Measurements from ENCODE around the gene CYP46A1. TPM values are rescaled to one million over a fixed set of nuclear protein-coding genes. Genes with fewer than 3 reads are reported as not detected.
A peak's percentile ranks its signal among the peaks of the same experiment; 100 is the strongest.
"Not testable (repeated sequence)": the region's sequence is repeated elsewhere in the genome, so short reads cannot be mapped to it uniquely, and the experiment has no call there.

Gene CYP46A1
- total RNA-seq, 1 experiment from 2014 or later, result 0.02 TPM

DNA sequence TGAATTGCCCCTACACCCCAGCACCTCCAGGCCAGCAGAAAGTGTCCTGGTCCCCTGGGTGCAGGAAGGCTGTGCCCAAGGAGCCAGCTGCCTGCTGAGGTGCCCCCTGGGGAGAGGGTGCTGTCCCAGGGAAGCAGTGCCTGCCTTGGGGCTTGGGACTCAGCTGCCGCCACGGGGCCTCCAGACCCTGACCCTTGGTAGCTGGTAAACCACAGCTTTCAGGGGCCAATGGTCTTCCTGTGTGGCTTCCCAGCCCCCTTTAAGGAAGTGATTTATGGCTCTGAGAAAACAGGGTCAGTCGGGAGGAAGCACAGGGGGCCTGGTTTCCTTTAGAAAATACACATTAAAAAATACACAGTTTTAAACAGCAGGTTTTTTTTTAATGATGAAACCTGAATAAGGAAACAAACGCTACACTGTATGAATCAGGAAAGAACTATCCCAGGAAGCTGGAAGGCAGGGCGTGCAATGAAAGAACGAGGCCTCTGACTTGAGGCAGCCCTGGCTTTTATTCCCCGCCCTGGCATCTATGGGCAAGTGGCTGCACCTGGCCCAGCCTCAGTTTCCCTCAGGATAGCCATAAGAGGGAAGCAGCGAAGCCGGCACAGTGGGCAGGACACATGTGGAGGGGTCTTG lies 68.5 kb downstream of the CYP46A1 start:
- no peak for DNase-seq (ENCODE audit: extremely low read depth, low read depth)

DNA sequence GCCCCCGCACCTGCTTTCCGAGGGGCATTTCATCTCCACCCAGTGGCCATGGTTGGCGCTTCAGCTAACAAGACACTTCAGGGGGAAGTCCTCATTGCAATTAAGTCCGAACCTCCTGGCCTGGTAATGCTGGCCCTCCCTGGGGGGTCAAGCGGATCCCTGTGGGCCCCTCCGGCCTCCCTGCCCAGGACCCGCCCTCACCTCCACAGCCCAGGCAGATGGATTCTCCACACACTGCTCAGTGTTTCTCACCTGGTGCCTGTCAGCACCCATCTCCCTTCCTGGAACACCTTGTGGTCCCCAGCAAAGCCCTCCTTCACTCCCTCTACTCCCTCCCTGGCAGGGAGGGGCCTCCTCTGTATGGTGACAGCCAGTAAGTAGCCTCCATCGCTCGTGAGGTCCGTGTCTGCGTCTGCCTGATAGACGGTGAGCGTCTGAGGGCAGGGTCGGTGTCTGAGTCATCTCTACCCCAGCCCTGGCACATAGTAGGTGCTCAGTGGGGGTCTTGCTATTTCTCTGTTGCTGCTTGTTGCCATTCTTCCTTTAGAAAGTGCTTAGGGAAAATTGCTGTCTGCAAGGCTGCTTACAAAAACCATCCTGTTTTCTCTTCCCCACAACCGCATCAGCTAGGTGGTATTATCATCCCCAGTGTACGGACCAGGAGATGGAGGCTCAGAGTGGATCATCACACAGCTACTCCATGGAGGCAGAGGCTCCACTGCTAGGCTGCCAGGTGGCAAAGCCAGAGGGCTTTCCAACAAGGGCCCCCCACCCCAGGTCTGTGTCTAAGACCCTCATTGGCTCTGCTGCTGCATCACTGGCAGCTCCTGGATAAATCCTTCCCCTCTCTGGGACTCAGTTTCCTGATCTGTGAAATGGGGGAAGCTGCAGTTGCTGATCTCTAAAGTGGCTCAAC lies 69.4 kb downstream of the CYP46A1 start:
- DNase-seq (ENCODE audit: extremely low read depth, low read depth), result no peak

DNA sequence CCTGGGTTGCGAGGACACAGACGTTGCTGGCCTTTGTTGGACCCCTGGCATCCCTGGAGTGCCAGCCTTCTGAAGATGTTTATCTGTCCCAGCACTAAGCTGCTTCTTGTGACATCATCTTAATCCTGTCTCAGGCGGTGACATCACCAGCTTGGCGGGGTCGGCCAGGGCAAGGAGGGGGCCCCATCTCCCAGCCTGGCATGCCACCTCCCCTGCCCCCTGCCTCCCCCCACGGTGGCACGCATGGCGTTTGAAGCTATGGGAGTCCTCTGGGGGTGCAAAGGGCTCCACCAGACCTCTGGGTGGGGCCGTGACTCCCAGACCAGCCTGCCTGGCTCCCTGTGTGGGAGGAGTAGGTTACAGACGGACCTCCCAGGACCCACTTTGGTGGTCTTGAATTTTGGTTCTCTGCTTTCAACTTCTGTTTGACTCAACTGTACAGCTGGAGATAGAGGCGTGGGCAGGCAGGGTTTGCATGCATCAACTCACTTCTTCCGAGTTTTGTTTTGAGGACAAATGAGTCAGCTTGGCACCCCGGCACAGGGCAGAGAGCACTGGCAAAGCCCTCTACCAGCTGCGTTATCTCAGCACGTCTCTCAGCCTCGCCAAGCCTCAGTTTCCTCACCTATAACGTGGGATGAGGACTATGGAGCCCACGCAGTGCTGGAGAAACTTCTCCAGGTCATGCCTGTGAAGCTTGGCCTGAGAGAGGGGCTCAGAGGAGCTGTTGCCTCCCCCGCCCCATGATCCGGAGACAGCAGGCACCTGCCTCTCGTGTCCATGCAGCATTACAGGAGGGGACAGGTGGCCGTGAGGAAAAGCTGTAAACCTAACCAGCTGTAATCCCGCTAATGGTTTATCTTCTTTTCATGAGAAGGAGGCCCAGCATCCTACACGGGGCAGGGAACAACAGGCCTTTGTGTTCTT lies 70.3 kb downstream of the CYP46A1 start:
- no peak for DNase-seq (ENCODE audit: extremely low read depth, low read depth)

DNA sequence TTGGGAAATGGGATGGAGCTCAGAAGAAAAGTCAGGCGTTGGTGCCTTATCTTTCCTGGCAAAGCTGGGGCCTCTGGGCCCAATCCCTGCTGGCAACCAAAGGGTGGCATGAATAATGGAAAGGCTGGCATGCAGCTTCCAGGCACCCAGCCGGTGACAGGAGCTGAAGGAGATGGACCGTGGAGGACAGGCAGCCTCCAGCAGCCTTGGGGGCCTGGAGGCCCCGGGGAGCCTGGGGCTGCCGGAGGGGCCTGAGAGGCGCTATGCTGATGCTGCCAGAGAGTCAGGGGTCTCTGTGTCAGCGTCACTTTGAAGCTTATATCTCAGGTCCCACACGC lies 70.9 kb downstream of the CYP46A1 start:
- DNase-seq (ENCODE audit: extremely low read depth, low read depth), result no peak

DNA sequence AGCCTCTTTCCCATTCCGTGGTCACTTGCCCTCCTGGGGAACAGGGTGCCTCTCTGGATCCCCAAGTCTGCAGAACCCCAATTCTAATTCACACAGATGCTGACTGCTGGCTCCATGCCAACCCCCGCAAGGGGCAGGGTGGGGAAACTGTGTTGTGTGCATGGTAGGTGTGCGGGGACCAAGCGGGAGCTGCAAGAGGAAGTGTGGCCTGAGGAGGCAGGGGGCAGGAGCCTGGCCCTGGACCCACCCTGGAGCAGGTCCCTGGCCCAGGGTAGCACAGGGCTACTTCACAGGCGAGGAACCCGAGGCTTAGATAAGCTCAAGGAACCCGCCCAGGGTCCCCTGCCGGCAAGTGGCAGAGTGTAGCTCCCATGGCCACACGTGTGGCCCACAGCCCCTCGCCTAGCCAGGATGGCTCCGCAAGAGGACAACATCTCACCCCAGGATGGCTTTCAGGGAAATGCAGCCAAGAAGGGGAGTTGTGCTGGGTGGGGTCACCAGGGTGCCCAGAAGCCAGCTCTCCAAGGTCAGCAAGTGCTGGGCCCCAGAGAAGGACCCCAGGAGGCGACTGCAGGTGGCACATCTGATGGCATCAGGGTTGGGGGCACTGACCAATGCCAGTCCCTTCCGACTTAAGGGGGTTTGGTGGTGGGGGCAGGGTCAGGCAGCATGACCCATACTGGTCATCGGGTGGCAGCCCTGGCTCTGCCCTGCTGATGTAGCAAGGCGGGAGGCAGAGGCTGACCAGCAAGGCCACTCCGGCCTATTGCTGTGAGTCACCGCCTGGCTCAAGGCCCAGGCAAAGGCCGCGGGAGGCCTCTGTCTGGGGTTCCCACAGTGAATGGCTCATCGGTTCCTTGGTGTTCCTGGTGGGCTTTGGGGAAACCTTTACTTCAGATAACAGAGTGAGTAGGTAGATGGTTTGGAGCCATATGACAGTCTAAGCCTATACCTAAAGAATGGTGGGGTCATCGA lies 71.8 kb downstream of the CYP46A1 start:
- peak; percentile 41 for DNase-seq (ENCODE audit: extremely low read depth, low read depth)

DNA sequence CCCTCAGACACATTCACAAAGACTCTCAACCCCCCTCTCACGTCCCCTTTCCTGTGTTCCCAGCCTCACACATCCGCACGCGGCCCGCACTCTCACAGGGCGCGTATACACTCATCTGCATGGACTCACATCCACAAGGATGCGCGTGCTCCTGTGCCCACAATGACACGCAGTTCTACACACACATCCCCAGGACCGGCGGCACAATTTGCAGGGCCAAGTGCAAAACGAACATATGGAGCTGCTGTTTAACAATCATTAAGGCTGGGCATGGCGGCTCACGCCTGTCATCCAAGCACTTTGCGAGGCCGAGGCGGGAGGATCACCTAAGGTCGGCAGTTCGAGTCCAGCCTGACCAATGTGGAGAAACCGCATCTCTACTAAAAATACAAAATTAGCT lies 72.7 kb downstream of the CYP46A1 start:
- no peak for DNase-seq (ENCODE audit: extremely low read depth, low read depth)

DNA sequence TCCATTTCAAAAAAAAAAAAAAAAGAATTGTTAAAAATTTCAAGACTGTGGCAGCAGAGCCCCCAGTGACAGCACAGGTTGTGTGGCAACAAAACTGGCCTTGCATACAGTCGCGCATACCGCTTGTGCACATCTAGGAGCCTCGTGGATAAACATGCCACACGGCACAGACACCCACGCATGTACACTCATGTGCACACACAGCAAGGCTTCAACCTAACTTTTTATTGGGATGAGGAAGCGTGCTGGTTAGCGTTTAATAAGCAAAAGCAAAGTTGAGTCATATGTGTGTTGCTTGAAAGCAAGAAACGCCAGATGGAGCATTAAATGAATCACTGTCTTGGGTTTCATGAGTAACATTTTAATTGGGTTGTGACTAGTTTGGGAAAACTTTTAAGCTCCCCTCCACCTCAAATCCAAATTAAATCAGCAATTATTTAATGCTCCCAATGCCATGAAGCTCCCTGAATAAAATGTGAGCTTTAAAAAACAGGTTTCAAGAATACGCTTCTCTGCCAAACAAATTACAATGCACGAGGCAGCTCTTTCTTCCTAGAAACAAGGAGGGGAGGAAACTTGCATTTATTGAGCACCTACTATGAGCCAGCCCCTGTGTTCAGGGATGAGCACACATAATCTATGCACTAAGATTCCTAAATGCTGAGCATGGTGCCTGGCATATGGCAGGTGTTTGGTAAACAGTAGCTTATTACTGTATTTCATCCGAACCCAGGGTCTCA lies 73.4 kb downstream of the CYP46A1 start:
- no peak for DNase-seq (ENCODE audit: extremely low read depth, low read depth)

DNA sequence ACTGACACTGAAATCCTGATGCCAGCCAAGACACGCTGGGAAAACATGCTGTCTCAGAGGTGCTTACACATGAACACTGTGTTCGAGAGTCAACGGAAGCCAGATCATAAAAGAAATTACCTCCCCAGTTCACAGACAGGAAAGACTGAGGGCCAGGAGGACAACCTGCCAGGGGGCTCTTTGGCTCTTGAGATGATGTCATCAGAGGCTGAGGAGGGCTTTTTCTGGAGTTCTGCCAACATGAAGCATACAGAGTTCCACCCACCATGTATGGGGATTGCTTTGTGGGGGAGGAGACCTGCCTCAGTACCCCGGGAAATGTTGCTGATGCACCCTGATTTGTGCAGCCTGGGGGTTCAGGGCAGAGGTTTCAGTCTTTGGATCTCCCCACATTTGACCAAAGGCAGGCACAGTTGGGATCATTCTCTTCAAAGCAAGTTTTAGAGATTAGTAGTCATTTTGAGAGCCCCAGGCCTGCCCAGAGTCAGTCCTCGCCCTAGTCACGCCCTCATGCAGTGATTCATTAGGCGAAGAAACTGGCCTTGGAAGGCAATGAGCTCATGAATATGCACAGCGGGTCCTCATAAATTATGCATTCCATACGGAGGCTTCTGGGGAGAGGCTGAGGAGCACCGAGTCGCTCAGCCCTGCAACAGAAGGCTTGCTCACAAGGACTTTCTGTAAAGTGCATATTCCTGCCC lies 74.2 kb downstream of the CYP46A1 start:
- no peak for DNase-seq (ENCODE audit: extremely low read depth, low read depth)

DNA sequence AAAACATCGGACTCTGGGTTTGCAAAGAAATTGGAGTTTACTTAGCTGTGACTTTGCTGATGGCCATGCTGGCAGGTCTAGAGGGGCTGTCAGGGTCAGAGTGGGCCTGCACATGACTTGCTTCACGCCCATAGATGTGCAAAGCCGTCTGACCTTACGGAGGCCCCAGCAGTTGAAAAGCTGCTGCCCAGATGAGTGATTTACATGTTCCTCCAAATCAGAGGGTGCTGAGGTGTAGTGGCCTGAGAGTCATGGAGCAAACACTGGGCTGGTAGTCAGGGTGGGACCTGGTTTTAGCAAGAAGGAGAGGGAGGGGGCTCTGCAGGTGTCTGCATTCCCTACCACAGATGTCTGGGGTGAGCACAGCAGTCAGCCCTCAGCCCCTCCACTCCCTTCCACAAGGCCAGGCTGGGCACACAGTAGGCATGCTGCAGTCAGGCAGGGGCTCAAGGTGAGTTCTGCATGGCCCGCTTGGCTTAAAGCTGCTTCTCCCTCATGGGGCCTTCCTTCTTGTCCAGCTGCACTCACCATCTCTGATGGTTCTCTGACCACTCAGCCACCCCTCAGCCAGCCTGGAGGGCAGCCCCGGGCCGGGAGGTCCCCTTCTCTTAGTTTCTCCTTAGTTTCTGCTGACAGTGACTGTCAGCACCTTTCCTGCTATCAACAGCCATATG lies 74.9 kb downstream of the CYP46A1 start:
- DNase-seq (ENCODE audit: extremely low read depth, low read depth), result no peak

DNA sequence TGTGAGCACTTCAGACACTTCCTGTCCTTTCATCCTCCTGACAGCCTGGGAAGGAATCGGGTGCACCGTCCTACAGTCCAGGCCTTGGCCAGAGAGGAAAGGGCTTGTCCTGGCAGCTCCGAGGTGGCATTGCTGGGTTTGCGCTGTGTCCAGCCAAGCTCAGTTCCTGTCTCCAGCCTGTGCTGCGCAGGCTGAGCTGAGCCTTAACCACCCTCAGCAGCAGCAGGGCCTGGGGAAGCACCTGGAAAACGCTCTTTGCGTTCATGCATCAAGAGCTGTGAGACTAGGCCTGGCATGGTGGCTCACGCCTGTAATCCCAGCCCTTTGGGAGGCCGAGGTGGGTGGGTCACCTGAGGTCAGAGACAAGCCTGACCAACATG lies 75.4 kb downstream of the CYP46A1 start:
- no peak for DNase-seq (ENCODE audit: extremely low read depth, low read depth)

DNA sequence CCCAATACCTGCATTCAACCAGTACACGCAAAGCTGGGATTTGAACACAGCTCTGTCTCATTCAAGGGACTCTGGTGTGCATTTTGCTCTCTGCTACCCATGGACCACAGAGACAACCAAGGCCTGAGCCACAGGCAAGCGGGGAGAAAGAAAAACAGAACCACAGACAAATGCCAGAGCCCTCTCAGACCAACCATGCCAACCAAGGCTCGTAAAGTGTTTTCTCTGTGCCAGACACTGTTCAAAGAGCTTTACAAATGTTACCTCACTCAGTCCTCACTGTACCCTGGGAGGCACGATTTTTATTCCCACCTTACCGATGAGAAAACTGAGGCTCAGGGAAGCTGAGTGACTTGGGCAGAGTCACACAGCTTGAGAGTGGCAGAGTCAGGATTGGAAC lies 76.7 kb downstream of the CYP46A1 start:
- no peak for DNase-seq (ENCODE audit: extremely low read depth, low read depth)

DNA sequence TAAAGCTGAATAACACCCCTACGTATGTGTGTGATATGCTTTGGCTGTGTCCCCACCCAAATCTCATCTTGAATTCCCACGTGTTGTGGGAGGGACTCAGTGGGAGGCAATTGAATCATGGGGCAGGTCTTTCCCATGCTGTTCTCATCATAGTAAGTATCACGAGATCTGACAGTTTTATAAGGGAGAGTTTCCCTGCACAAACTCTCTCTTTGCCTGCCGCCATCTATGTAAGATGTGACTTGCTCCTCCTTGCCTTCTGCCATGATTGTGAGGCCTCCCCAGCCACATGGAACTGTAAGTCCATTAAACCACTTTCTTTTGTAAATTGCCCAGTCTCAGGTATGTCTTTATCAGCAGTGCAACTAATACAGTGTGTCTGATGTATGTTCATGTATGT lies 78.8 kb downstream of the CYP46A1 start:
- not testable (repeated sequence) for DNase-seq (ENCODE audit: extremely low read depth, low read depth)

DNA sequence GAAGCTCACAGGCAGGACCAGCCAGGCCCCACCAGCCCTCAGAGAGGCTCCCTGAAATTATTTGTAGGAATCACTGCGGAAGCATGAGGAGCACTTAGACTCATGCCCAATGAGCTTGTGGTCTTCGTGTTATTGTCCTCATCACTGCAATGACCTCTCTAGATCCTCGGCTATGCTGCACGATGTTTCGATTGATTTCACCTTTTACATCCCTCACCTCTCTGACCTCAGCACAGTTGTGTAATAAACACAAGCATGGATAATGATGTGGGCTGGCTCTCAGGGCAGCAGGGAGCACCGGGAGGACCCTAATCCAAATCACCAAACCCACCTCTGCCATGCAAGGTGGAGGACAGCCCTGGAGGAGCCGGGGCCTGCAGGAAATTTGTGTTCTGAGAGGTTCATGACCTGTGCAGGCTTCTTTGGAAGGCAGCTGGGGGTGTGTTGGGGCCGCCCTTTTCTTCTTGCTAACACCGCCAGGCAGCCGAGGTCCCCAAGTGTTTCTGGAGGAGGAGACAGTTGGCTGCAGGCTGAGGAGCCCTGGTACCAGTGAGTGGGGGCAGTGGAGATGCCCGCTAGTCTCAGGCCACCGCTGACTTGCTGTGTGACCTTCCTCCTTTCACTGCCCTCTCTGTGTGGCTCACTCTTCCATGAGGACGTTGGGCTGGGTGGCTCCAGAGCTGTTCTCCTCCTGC lies 79.6 kb downstream of the CYP46A1 start:
- DNase-seq (ENCODE audit: extremely low read depth, low read depth), result no peak

DNA sequence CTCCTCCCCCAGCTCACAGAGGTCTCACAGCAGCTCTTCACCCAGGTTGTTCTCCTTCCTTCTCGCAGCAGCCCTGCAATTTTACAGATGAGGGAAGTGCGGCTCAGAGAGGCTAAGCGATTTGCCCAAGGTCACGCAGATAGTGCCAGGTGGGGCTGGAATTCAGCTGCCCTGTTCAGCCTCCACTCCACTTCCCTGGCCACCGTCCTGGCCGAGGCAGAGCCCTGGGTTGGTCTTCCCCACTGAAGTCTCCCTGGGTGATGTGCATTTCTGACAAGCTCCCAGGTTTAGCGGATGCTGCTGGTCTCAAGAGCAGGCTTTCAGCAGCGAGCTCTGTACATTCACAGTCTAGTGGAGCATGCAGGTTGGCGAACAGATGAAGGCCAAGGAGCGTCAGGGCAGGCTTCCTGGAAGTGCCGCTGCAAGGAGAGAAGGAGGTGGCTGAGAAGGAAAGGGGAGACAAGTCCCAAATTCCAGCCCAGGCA lies 80.2 kb downstream of the CYP46A1 start:
- no peak for DNase-seq (ENCODE audit: extremely low read depth, low read depth)

DNA sequence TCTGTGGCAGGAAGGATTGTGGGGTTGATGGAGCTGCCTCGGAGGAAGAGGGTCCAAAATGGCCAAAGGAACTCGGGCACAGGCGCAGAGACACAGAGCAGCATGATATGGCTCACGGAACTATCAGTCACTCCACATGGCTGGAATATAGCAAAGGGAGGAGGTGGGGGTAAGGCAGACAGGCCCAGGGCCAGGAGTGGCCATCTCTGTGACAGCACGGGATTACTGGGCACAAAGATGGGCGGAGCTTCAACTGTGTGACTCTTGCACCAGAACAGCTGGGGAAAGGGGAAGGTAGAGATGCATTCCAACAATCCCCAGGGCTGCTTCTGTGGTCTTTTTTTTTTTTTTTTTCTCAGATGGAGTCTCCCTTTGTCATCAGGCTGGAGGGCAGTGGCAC lies 84.3 kb downstream of the CYP46A1 start:
- DNase-seq (ENCODE audit: extremely low read depth, low read depth), result no peak

DNA sequence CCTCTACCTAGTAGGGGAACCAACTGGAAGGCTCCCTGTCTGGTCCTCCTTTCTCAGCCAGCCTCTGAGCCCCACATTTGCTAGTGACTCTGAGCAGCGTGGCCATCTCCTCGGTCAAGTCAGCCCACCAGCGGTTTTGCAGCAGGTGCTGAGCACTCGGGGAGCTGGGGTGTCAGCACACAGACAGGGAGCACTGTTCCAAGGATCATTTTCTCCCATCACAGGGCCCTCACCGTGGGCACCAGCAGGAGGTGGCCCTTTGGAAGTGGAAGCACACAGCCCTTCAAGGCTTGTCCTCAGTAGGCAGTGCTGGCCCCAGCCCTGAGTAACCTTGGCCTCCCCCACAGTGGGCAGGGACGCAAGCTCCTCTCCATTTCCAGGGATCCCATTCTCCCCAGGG lies 85.0 kb downstream of the CYP46A1 start:
- no peak for DNase-seq (ENCODE audit: extremely low read depth, low read depth)

DNA sequence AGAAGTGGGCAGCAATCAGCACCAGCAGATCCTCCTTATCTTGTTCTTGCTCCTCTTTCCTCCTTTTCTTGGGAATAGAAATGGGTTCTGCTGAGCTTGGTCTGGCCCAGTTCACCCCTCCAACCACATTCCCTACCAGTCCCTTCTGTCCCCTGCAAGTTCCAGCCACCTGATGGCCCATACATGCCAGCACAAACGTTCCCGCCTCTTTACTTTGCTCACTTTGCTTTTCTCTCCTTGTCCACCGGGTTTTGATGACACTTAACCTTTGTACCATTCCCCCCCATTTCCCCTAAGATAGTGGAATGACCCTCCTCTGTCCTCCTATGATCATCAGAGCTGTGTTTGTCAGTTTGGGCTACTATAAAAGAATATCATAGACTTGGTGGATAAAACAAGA lies 85.7 kb downstream of the CYP46A1 start:
- DNase-seq (ENCODE audit: extremely low read depth, low read depth), result no peak
